Astrocyte of the spinal cord (primary cell): ENCODE data around the gene MYH6.

Experiments
- DNase-seq: peaks from one replicate; pipeline ENCODE4 v3.0.0; 2011; ENCODE audit warnings: low read depth, low spot score
- H3K4me3 ChIP-seq: 2 replicates; pipeline ENCODE4 v1.5.1; 2011; ENCODE audit warnings: low read depth, mild to moderate bottlenecking, low read length, moderate library complexity
- in situ Hi-C: cut with HindIII; loops from 2 replicates; pipeline ENCODE4 v1.10.0; 2017; ENCODE audit warnings: low sequenced_read_pairs
- TF ChIP-seq, protein P1 (sequence below): IDR thresholded peaks from 2 replicates; pipeline ENCODE4 v1.5.1; 2012; ENCODE audit warnings: low read depth, mild to moderate bottlenecking, low read length, inconsistent platforms

The MYH6 gene

DNA sequence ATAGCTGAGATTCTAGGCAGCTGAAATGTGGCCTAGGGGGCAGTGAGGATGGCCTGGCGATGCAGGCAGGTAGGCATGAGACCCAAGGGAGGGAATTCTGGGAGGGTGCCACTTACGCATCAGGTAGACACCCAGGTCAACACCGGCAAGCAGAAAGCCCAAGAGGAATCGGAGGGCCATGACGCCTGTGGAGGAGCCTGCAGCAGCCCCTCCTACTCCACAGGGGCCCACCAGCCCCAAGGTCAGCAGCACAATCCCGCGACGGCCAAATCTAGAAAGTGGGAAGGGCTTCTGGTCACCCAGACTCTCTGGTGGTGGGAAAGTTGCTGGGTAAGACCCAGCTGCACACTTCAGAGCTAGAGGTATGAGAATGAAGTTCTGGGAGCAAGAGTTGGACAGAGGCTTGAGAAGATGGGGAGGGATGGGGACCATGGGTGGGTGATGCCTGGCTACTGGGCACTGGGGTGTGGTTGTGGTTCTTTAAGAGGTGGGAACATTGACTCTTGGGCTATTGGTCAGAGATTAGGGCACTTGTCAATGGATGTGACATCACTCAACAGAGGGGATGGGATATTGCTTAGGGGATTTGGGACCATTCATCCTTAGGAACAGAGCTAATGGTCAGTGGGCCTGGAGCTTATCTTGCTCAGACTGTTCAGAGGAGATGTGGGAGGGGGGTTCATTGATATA lies 58.8 kb downstream of the MYH6 start:
- in situ Hi-C loops = no loop called here
- TF ChIP-seq, protein P1, sequence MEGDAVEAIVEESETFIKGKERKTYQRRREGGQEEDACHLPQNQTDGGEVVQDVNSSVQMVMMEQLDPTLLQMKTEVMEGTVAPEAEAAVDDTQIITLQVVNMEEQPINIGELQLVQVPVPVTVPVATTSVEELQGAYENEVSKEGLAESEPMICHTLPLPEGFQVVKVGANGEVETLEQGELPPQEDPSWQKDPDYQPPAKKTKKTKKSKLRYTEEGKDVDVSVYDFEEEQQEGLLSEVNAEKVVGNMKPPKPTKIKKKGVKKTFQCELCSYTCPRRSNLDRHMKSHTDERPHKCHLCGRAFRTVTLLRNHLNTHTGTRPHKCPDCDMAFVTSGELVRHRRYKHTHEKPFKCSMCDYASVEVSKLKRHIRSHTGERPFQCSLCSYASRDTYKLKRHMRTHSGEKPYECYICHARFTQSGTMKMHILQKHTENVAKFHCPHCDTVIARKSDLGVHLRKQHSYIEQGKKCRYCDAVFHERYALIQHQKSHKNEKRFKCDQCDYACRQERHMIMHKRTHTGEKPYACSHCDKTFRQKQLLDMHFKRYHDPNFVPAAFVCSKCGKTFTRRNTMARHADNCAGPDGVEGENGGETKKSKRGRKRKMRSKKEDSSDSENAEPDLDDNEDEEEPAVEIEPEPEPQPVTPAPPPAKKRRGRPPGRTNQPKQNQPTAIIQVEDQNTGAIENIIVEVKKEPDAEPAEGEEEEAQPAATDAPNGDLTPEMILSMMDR = no peak
- no peak overlapping the region for H3K4me3 ChIP-seq
- no peak for DNase-seq

DNA sequence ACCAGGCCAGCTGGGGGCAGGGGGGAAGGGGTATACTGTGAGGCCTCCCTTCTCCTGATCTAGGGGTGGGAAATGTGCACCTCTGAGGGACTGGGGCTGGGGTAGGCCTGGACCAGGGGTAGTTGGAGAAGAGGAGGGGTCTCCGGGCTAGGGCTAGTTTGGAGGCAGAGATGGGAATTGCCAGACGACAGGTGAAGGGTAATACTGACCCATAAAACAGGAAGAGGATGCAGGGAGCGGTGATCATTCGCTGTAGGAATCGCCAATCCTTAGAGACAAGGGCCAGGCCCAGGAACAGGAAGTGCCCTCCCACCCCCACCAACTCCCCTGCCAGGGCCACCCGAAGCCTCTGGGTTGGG lies 59.8 kb downstream of the MYH6 start:
- in situ Hi-C loops = no loop called here
- no peak overlapping the region for H3K4me3 ChIP-seq
- TF ChIP-seq, protein P1 = no peak
- no peak for DNase-seq

DNA sequence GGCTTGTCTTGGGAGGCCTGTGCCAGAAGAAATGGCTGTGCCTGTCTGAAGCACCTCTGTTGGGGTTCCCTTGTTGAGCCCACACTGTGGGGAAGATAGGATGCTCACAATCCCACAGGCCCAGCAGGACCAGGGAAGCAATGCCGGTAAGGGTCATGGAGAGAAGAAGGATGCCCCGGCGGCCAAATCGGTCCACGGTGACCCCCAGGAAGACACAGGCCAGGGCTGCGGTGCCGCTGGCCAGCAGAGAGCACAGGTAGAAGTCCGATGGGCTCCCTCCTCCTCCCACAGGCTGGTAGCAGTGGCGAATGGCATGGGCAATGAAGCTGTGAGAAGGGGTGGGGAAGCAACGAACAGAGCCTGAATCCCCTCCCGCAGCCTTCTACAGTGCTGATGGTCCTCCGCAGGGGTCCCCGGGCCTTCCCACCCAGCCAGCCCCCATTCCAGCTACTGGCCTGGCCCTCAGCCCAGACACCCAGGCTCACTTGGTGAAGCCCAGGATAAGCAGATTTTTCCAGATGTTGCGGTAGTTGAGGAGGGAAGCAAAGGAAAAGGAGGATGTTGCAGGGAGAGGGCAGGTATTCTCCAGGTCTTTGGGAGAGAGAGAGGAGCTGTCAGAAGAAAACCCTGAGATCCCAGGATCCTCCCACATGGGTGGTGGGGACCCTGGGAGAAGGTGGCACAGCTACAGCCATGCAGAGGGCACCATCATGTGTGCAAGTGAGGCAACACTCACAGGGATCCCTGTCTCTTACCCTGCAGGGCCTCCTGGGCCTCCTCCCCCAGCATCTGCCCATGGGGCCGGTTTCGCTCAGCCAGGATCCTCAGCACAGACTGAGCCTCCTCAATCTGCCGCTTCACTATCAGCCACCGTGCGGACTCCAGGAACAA lies 60.4 kb downstream of the MYH6 start:
- no peak for DNase-seq
- TF ChIP-seq, protein P1 = no peak
- no peak overlapping the region for H3K4me3 ChIP-seq
- in situ Hi-C loops = no loop called here

DNA sequence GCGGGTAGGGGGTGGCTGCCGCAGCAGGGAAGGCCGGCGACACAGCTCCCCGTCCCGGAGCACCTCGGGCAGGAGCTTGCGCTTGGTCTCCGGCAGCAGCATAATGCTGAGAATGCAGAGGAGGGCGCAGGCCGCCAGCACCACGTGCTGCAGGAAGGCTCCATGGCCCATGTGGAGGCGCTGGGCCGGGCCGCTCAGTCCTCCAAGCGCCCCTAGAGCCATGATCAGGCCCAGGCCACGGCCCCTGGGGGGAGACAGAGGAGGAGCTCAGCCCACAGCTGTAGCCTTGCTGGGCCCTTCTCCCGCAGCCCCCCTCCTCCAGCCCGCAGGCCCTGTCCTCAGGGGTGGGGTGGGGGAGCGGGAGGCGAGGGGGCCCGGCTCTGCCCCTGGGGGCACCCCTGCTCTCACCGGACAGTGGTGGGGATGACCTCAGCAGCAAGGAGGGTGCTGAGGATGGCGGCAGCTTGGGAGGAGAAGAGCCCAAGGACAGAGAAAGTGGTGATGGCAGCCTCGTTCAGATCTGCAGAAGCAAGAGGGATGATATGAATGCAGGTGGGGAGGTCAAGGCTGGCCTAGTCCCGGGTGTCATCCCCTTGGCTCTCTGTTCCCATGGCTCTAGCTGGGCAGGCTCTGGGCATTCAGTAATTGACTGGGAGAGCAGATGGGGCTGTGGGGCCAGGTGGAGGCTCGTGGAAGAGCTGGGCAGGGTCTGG lies 61.2 kb downstream of the MYH6 start:
- DNase-seq = no peak
- in situ Hi-C loops = no loop called here
- TF ChIP-seq, protein P1 = no peak
- H3K4me3 ChIP-seq = no peak overlapping the region

DNA sequence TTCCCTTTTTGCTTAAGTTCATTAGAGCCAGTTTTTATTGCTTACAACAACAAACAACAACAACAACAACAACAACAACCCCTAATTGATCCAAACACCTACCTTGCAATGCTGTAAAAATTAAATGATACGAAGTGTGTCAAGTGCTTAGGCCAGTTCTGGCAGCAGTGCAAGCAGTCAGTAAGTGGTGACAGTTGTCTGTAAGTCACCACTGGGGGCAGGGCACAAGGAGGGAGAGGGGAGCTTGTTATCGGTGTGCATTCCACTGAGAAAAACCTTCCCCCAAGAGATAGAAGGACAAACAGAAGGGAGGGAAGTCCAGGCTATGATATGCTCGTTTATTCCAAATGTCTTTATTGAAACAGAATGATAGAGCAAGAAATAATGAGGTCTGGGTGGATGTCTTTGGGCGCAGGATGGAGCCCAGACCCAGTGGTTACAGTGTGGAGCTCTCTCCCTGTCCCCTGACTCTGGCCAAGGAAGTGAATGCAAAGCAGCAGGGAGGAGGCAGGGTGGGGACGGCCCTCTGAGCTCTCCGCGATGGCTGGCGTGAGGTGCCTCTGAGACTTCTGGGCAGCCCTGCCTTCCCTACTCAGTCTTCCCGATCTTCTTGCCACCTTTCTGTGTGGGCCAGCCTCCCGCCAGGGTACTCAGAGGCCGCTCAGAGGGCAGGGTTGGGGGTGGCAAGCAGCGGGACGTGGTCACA lies 61.9 kb downstream of the MYH6 start:
- in situ Hi-C loops = no loop called here
- TF ChIP-seq, protein P1 = no peak
- DNase-seq = no peak
- no peak overlapping the region for H3K4me3 ChIP-seq

DNA sequence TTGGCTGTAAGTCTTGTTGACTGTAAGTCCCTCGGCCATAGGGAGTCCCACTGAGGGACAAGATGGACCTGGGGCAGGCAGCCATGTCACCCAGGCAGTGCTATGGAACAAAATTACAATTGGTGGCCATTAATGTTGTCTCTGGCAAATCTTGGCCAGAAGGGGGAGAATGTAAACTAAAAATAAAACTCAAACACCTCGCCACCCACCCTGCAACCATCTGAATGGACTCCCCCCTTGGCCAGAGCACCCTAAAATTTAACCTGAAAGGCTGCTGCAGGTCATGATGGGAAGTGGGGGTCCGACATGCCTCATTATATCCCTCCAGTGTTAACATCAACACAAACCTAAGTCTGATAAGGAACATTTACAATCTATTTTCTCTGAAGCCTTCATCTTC lies 63.6 kb downstream of the MYH6 start:
- no peak overlapping the region for H3K4me3 ChIP-seq
- DNase-seq = no peak
- in situ Hi-C loops = no loop called here
- TF ChIP-seq, protein P1 = no peak
